IPS DF 19.7 (cell line): ENCODE data around the gene LILRA1.
"Not testable (repeated sequence)": the region's sequence is repeated elsewhere in the genome, so short reads cannot be mapped to it uniquely, and the experiment has no call there.

Experiments used
- DNase-seq: peaks from one replicate; pipeline ENCODE4 v3.0.0-alpha.2; 2013; ENCODE audit warnings: low read depth, low spot score

LILRA1 gene

DNA sequence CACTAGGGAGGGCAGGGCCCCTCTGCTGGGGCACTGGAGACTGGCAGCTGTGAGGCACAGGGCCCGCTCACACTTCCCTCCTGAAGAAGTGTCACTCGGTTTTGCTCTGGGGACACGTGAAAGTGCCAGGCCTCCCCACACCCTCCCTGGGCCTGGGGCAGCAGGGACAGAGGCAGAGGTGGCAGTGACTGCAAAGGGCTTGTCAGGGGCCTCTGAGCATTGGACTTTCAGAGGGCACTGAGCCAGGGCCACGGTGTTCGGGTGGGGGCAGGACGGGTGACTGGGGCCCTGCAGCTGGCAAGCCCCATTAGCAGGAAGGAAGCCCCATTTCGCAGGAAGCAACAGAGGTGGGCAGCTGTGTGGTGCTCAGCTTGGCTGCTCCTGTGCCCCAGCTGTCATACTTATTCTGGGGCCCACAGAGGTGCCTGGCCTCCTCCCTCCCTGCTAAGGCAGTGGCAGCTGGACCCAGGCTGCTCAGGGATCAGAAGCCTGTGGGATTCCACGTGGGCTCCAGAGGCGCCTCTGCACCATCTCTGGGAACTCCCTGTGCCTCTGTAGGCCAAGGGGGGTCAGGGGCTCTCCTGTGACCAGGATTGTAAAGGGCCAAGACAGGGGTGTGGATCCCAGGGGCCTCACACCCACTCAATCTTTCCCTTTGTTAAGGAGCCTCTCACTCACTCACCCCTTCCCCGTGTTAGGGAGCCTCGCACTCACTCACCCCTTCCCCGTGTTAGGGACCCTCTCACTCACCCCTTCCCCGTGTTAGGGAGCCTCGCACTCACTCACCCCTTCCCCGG, 31.7 kb downstream of the LILRA1 start:
- not testable (repeated sequence) for DNase-seq

DNA sequence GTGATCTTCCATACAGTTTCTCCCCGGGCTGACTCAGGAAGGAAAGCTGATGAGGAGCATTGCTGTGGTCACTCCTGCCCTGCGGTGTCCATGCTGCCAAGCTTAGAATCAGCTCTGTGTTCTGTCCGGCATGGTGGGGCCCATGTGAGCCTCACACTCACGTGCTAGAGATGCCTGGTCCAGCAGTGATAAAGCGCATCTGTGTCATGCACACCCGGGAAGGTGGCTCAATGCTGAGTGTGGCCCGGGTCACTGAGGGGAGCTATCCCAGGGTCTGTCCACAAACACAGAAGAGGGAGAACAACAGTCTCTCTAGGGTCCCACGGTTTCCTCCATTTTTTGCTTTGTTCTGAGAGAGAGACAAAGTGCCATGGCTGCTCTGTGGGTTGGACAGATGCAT, 33.3 kb downstream of the LILRA1 start:
- no peak for DNase-seq

DNA sequence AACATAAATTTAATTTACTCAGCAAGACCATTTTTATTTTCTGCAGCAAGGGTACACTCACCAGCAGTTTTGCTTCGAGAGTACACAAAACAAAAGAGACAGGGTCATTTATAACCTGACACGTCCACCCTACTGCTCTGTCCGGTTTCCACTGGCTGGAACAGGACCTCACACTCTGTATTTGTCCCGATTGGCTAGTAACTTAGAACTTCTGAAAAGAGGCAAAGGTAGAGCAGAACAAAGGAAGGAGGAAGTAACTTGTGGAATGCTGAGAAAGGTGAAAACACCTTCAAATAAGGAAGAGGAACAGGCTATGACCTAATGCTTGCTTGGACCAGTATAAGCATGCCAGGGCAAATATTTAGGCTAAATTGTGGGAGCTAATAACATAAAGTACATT, 34.5 kb downstream of the LILRA1 start:
- DNase-seq: not testable (repeated sequence)

DNA sequence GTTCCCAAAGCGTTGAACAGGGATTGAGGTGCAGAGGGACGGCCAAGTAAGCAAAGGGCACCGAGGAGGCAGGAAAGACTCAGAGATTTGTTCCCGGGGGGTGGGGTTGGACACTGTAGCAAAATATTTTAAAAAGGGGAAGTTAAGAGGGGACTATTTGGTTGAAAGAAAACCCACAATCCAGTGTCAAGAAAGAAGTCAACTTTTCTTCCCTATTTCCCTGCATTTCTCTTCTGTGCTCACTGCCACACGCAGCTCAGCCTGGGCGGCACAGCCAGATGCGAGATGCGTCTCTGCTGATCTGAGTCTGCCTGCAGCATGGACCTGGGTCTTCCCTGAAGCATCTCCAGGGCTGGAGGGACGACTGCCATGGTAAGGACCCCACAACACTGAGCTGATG, 36.8 kb downstream of the LILRA1 start, which contains the start of gene LILRB1:
Gene LILRB1 (plus strand): TSS at position 223 of the 400 bp plus-strand sequence. CDS start 590 bp downstream, outside the sequence.
- not testable (repeated sequence) for DNase-seq

DNA sequence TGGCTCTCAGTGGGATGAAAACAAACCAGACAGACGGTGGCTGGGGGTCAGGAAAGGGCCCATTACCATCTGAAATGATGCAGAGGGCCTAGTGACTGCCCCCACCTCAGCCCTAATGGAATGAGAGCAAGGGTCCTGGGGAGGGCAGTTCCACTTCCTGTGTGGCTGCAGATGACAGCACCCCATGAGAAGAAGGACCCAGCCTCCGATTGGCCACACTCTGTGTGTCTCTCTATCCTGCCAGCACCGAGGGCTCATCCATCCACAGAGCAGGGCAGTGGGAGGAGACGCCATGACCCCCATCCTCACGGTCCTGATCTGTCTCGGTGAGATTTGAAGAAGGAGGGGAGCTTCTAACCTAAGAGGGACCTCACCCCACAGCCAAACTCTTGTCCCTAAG, 37.4 kb downstream of the LILRA1 start:
- DNase-seq: no peak

DNA sequence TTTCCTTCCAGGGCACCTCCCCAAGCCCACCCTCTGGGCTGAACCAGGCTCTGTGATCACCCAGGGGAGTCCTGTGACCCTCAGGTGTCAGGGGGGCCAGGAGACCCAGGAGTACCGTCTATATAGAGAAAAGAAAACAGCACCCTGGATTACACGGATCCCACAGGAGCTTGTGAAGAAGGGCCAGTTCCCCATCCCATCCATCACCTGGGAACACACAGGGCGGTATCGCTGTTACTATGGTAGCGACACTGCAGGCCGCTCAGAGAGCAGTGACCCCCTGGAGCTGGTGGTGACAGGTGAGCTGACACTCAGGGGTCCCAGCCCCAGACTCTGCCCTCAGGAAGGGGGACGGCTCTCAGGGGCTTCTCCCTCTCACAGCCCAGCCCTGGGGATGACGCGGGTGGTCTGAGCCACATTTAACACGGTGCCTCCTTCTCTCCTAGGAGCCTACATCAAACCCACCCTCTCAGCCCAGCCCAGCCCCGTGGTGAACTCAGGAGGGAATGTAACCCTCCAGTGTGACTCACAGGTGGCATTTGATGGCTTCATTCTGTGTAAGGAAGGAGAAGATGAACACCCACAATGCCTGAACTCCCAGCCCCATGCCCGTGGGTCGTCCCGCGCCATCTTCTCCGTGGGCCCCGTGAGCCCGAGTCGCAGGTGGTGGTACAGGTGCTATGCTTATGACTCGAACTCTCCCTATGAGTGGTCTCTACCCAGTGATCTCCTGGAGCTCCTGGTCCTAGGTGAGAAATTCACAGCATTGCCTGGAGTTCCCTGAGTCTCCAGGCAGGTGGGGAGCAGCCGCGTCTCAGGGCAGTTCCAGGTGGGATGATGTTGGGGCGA, 38.3 kb downstream of the LILRA1 start:
- DNase-seq: not testable (repeated sequence)

DNA sequence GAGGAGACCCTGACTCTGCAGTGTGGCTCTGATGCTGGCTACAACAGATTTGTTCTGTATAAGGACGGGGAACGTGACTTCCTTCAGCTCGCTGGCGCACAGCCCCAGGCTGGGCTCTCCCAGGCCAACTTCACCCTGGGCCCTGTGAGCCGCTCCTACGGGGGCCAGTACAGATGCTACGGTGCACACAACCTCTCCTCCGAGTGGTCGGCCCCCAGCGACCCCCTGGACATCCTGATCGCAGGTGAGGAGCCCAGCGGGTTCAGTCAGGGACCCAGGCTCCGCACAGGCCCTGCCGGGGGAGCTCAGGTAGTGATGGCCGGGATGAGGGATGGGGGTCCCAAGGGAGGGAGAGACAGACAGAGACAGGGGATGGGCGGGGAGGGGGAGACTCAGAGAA, 39.1 kb downstream of the LILRA1 start:
- DNase-seq: not testable (repeated sequence)

DNA sequence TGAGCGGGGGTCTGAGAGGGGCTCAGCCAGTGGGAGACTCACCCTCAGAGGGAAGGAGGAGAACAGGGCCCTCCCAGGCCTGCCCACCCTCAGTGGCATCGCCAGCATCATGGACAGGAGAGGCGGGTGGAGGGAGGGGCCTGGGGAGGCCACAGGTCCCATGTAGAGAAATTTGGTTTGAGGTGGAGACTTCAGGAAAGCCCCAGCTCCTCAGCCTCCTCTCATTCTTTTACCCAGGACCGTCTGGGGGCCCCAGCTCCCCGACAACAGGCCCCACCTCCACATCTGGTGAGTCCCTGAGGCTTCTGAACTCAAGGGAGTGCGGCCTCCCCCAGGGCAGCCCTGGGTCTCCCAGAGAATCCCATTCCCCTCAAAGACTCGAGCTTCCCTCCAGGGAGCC, 40.0 kb downstream of the LILRA1 start:
- DNase-seq: no peak

DNA sequence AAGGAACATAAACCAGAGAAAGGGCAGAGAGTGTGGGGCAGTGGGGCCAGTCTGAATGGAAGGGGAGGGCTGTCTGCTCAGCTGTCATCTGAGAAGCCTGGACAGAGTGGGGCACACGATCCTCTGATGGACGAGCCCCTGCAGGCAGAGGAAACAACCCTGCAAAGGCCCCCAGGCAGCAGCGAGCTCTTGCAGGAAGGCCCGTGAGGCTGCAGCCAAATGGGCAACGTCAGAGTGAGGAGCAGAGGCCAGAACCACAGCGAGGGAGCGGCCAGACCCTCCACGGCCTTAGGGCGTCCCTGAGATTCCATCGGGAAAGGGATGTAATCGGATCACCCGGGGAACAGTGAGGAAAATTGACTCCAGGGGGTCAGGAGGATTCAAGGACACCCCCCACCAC, 42.6 kb downstream of the LILRA1 start:
- DNase-seq: not testable (repeated sequence)

DNA sequence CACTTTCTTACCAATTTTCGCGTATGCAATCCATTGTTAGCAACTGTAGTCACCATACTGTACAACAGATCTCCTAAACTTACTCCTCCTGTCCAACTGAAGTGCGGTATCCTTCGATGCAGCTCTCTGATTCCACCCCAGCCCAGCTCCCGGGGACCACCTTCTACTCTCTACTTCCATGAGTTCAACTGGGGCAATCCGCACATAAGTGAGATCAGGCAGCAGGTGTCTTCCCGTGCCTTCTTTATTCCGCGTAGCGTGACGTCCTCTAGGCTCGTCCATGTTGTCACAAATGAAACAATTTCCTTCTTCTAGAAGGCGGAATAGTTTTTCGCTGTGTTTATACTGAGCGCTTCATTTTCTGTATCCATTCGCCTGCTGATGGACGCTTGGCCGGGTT, 45.3 kb downstream of the LILRA1 start:
- no peak for DNase-seq

DNA sequence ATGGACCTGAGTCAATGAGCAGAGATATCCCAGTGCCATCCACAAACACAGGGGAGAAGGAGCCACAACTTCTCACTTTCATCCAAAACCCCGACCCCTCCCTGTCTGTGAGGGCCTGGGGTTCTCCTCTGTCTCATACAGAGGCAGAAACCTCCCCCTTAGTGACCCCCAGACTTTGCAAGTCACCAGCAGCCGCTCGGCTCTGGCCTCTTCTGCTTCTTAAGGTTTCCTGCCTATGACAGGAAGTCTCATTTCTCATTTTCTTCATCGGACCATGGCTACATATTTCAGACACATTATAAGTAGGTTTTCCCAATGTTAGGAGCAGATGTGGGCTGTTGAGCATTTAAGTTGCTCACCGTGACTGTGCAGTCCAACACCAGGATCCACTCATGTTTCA, 49.5 kb downstream of the LILRA1 start:
- DNase-seq: not testable (repeated sequence)

DNA sequence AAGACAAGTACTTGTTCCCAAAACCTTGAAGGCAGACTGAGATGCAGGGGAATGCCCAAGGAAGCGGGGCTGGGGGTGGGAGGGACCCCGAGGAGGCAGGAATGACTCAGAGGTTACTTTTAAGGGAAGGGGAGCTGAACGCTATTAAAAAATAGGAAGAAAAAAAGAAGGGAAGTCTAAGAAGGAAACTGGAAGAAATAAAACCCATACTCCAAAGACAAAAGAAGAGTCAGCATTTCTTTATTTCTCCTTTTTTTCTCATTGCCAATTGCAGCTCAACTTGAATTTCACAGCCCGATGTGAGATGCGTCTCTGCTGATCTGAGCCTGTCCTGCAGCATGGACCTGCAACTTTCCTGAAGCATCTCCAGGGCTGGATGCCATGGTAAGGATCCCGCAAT, 50.2 kb downstream of the LILRA1 start:
- DNase-seq: not testable (repeated sequence)

DNA sequence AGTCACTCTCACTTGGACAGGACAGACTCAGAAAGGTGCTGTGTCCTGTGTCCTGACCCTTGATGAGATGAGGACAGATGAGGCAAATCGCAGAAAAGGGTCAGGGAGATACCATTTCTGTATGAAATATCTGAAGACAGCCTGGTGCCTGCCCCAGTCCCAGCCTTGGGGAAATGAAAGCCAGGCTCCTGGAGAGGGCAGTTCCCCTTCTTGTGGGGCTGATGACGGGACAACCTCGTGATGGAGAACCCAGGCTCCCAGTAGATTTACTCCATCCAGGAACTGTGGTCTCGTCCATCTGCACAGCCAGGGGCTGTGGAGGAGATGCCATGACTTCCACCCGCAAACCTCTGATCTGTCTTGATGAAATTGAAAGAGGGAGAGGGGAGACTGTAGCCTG, 50.6 kb downstream of the LILRA1 start:
- DNase-seq: no peak

DNA sequence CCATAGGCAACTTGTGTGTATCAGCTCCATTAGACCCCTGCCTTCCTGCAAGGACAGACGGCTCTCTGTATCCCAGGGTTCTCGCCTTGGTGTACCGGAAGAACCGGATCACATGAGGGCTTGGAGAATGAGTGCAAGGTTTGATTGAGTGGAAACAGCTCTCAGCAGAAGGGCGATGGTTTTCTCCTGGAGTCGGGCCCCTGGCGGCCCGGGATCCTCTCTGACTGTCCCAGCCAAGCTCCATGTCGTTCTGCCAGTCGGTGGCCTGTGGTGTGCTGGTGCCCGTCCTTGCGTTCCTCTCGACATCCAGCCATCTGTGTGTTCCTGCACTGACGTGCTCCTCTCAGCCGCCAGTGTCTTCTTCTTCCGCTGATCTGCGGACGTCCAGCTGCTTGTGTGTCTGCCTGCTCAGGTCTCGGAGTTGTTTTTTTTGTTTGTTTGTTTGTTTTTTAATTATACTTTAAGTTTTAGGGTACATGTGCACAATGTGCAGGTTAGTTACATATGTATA, 53.0 kb downstream of the LILRA1 start:
- DNase-seq: no peak

DNA sequence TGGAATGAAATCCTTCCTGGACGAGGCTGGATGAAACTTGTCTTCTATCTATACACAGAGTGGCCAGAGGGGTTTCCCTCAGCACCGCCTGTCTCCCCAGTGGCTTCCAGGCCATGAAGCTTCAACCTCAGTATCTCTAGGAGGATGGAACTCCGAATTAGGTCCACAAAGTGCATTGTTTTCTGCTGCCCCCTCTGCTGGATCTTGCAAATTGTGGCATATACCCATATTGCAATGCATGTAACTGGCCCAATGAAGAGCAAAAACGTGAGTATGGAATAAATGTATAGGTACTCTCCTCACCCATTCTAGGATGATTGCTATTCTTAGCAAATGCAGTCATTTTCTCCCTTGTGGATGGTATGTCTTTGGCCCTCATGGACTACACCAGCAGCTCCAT, 54.7 kb downstream of the LILRA1 start:
- DNase-seq: no peak

DNA sequence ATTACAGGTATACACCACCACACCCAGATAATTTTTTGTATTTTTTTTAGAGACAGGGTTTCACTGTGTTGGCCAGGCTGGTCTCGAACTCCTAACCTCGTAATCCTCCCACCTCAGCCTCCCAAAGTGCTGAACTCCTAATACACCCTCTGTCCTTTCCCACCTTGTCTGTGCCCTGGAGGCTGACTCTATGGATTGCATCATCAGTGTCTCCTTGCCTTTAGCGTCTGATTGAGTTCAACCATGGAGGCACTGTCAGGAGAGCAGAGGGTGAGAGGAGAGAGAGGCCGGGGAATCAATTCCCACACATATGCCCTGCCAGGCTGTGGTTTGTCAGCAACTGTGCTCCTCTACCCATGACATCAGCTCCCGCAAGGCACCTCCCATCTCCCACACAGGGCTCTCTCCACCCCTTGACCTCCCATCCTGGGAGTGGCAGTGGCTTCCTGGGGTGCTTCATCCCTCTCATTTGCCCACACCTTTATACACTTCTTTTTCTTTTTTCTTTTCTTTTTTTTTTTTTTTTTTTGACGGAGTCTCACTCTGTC, 56.8 kb downstream of the LILRA1 start:
- DNase-seq: no peak
